Stimulated activated CD4-positive, alpha-beta T cell treated with anti-CD3 and anti-CD28 coated beads, TNF-alpha, amount 100 ng/mL, for 4 hours (primary cell): Measurements from ENCODE around the gene CPNE8.

Experiments used
- DNase-seq, 3 experiments: peaks; one replicate each; pipeline ENCODE4 v3.0.0-alpha.2; 2020; ENCODE audit warnings: low read depth in 3 of 3

Gene CPNE8

DNA sequence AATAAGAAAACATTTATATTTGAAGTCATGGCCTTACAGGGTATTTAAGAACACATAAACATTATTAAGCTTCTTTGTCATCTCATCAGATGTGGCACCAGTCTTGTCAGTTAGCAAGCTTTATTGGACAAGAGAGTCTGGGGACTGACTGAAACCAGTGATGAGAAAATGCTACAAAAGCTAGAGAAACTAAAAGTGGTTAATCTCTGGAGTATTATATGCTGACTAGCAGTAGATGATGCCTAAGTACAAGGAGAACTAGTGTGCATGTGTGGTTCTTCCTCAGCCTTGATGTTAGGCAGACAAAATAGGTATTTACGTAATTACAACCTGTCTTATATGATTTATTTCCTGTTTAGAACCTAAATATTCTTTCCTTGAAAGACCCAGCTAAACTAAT is 176.5 kb downstream of the CPNE8 start:
- no peak for DNase-seq

DNA sequence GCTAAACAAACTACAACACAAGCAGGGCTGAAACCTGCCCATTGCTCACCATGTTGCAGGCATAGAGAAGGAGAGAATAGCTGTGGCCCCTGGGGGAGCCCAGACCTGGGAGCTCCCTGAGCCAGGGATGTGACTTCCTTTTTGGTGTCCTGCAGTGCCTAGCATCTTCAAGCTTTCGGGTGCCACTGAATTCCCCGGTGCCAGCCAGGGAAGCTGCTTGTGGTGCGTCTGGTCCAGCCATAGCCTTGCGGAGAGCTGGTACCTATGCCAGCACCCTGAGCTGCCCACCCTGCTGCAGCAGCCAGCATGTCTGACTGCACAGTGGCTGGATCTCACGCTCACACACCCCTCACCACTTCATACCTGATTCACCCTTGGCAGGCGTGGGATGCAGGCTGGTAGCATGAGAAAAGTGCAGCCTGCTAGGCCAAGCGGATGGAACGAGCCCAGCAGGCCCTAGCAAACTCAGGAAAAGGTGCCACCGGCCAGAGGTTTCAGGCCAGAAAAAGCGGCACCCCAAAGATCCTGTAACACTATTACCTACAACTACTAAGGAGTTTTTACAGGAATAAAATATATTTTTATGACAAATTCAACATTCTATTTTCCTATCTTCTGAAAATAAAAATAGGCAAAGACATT is 183.7 kb downstream of the CPNE8 start:
- no peak for DNase-seq

DNA sequence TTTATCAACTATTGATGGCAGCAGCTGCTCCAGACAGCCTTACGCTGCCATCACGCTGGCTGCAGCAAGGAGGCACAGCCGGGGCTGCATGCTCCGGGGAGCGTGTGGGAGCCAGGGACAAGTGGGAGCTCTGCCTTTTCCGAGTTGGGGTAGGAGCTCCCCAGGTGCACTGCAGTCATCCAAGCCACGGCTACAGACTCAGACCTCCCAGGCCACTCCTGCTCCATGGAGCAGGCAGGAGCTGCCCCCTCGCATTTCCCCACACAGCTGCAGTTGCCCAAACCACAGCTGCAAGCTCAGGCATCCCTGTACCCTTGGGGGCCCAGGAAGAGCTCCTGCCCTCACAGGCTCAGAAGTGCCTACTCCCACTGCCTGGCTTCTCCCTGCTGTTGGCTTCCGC is 184.7 kb downstream of the CPNE8 start:
- no peak for DNase-seq

DNA sequence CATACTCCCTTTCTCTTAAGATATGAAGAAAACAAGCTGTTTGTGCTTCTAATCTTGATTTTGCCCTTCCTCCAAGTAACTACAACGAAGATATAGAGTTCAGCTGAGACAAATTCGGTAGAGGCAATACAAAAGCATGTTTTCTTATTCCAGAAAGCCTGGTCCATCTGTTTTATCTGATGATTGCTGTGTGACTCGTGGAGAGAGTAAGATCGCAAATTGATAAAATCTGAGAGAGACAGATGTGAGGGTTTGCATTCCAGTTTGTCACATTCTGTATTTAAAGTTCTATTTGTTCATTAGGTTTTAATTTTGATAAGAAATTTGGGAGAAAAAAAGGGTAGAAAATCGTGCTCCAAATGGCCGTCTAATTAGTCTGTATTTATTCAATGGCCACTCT is 192.1 kb downstream of the CPNE8 start:
- no peak for DNase-seq

DNA sequence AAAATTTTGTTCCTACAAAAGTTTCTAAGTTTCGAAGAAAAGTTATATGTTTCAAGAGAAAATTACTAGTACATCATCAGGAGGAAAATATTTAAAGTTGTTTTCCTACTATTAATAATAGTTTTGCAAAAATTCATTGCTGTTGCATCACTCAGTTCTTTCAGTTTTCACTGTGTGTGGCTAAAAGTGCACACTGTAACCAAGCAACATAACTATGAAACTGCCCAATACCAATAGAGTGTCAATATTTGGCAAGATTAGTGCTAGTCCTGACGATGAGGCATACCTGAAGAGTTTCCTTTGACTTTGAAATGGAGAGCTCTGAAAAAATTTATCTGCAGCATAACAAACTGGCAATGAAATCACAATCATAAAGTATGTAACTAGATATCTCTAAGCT is 194.3 kb downstream of the CPNE8 start:
- DNase-seq = no peak

DNA sequence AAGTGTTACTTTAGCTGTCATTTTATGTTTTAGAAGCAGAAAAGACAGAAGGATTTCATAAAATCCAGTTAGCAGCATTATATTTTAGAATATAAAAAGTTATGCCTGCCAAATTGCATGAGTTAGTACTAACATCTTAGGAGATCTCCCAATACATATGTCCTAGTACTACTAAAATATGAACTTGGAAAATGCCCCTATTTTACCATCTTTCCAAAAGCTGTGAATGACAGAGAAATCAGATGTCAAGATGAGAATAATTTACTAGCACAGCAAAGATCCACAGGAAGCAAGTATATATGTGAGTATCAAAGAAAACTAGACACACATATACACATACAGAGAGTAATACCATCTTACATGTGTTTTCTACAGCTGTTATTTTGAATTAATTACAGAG is 196.9 kb downstream of the CPNE8 start:
- DNase-seq = no peak

DNA sequence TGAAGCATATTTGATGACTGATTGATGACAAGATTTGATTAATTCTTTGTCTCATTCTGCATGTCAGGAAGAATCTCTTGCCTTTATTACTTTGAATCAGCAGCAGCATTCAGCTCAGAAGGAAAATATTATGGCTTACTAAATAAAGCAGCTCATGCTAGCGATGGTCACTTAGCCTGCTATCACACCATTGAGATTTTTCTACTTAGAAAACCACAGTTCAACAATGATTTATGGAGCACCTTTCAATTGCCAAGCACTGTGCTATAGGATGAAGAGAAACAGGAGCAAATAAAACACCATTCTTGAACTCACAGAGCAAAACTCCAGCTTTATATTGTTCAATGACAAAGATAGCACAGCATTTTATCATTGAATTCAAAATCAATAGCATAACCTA is 197.7 kb downstream of the CPNE8 start:
- DNase-seq = no peak

DNA sequence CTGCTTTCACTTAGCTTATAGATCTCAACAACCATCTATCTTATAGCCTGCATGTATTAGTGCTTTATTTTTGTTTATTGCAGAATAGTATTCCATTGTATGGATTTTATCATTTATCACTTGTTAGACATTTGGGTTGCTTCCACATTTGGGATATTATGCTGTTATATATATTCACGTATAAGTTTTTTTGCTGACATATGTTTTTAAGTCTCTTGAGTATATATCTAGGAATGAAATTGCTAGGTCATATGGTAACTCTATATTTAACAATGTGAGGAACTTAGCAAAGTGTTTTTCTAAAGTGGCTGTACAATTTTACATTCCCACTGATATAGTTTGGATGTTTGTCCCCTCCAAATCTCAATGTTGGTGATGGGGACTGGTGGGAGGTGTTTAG is 208.1 kb downstream of the CPNE8 start:
- DNase-seq = no peak

DNA sequence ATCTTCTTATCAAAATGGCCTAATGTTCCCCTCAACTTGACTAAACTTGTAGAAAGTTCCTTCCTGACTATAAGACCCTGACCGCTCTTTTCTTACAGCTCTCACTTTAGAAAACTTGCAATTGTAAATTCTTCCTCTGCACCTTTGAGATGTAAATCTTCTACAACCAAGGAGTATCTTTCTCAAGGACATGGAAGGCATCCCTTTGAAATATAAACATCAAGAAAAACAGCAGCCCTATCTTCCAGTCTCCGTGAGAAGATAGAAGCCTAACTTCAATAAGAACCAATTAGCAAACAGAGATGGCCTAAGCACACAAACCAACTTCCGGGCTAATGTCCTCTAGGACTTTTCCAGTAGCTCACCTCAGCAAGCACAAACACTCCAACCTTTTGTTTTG is 210.3 kb downstream of the CPNE8 start:
- DNase-seq = no peak

DNA sequence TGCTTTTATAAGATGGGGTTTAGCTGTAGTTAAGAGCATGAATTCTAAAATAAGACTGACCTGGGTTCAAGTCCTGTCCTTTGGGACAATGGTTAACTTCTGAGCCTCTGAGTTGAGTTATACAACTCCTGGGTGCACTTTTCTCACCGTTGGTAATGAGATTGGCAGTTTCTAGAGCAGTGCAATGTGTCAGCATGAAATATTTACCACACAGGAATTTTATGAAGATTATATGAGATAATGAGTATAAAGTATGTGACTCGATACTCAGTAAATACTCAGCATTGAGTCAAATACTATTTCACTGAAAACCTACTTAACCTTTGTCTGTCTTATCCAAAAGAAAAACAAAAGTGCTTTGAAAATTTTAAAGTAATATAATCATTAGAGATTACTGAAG is 214.2 kb downstream of the CPNE8 start:
- no peak for DNase-seq

DNA sequence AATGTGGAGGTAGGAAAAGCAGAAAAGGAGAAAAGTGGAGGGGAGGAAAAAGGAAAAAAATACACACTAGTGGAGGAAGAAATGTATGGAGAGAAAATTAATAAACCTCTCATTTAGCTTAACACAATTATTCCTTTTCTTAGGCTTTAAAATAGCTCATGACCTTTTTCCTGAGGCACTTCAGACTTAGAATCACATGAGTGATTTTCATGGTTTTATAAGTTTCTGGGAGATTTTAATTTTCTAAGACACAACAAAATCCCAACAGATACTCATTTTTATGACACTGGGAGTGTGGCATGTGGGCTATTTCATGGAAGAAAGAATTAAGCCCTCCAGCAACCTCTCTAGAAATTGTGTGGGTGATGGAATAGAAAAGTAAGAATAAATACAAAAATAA is 214.7 kb downstream of the CPNE8 start:
- DNase-seq = no peak

DNA sequence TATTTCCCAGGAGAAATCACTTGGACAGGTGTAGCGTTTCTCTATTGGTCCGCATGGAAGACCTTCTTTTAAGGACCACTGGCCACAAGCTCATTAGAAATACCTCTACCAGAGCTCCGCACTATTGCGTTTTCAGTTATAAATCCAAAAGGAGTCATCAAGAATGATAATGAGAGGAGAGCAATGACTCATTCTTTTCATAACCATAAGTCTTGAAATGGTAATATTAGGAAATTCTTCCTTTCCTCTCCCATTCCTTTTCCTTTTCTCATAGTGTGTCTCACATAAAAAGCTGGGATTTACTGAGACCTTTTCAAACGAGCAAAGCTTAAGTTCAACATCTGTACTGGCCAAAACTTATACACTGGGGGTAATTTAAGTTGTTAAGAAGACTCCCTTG is 215.7 kb downstream of the CPNE8 start:
- no peak for DNase-seq

DNA sequence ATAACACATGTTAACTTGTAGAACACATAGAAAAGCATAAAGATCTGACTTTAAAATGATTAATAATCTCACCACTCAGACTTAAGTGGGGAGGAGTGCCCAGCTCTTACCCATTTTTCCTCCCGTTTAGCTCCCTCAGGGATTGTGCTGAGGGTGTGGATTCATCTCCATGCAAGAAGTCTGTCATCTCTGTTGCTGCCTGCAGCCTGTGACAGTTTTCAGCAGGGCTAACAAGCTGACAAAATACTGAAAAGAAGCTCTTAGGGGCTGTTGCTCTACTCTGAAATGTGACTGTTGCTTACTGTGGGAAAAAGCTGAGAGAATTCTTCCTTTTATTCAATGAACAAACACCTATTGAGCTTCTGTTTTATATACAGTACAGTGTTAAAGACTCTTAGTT is 216.2 kb downstream of the CPNE8 start:
- DNase-seq = no peak

DNA sequence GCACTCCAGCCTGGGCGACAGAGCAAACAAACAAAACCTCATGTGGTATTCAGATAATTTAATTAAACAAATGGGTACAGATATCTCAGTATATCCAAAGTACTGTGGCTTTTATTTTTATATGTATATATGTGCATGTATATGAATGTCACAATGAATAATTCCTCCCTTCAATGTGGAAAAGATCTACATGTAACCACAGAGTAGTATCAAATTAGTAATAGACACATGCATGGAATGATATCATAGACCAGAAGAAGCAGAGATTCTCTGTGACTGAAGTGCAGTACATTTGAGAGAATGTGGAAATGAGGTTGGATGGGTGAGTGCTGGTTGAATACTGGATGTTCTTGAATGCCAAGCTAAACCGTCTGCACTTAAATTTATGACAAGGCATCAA is 222.9 kb downstream of the CPNE8 start:
- no peak for DNase-seq

DNA sequence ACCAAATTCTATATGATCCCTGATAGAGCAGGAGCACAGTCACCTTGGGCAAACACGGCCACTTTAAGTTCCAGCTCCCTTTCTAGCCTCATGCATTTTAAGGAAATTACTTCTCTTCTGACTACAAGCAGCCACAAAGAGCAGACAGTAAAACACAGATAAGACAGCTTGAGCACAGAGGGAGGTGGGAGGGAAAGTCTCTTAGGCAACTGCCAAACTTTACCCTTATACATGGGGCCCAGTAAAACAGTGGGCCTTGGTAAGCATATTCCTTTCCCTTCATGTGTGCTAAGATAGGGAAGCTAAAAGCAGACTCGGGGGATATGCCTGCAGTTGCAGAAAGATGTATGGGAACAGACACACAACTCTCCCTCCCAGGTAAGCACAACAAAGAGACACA is 235.9 kb downstream of the CPNE8 start:
- no peak for DNase-seq

DNA sequence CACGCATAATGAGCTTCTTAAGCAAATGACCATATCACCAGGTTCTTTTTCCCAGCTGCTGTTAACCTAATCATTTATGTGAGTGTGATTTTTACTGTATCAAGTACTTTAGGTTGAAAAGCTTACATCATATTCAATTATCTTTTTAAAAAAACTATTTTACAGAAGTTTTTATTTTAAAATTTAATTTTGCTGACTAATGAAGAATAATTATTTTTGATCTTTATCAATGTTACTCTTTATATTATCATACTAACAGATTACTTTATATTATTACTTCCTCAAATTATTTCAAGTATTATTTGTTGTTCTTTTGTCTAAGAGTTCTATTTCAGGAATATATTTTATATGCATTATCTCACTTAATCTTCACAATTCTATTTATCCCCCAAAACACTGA is 236.3 kb downstream of the CPNE8 start:
- no peak for DNase-seq

DNA sequence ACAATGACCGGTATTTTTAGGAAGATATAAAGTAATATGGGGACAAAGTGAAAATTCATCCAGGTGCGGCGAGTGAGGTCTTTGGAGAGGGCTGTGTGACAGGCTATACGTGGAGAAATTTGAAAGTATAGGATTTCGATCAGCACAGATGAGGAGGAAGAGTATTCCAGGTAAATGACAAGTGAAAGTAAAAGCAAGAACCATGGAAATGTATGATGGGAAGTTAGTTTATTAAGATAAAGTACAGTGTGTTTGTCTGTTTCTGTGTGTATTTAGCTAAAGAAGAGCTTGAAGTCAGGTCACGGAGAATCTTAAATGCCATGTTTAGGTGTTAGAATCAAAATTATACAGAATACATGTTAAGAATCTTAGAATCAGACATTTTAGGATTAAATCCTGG is 239.0 kb downstream of the CPNE8 start:
- DNase-seq = no peak

DNA sequence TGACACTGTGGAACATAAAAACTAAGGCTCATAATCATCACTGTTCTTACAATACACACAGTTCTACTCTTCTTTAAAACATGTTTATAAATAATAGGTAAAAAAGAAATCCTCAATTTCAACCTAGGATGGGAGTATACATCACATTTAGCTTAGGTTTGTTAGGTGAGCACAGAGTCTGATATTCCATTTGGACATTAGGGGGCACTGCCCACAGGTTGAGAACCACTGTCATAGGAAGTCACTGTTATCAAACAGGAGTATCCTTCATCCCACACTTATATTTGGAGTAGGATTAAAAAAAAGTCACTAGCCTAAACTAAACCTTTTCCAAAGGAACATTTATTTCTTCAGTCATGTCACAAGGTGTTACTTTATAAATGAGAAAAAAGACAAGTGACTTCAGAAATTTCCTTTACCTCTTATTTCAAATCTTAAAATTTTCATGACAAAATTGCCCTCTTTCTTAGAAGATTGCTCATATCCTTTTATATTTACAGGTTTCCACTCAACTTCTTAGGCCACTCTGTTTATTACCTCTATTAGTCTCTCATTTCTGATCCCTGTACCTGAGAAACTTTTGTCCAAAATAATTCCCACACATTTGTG is 240.6 kb downstream of the CPNE8 start:
- DNase-seq = no peak

DNA sequence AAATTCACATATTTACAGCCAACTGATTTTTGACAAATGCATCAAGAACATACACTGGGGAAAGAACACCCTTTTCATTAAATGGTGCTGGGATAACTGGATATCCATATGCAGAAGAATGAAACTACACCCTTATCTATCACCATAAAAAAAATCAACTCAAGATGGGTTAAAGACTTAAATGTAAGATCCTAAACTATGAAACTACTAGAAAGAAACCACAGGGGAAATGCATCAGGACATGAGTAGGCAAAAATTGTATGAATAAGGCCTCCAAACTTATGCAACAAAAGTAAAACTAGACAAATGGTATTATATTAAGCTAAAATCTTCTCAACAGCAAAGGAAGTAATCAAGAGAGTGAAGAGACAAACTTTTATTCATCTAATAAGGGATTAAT is 242.6 kb downstream of the CPNE8 start:
- no peak for DNase-seq

DNA sequence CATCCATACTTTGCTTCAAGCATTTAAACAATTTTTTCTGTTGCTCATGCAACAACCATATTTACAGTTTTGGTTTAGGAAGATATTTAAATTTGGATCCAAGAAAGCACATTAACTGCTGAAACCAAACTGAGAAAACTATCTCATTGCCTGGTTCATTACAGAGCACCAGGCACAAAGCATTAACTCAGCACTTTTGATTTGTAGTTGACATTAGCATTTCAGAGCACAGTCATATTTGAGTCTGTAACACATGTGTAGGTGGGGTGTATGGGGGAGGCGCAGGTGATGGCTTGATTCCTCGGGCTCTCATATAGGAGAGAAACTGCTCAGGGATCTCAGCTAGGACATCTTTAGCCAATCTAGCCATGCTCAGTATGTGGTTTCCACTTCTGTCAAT is 251.7 kb downstream of the CPNE8 start:
- DNase-seq = no peak

DNA sequence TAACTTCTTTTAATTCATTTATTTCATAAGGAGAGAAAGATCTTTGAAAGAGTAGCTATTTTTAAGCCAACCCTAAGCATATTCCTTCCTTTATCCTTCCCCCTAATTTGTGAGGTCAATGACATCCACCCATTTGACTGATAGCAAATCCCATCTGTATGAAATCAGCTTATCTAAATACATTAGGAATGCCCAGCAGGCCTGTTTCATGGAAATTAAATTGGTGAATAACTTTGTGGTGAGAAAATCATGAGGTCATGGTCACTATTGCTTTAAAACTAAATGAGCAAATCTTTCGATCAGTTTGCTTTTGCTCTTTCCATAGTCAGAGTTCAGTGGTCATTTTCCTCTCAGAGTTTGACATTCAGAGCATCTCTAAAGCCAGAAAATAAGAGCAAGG is 256.6 kb downstream of the CPNE8 start:
- no peak for DNase-seq

DNA sequence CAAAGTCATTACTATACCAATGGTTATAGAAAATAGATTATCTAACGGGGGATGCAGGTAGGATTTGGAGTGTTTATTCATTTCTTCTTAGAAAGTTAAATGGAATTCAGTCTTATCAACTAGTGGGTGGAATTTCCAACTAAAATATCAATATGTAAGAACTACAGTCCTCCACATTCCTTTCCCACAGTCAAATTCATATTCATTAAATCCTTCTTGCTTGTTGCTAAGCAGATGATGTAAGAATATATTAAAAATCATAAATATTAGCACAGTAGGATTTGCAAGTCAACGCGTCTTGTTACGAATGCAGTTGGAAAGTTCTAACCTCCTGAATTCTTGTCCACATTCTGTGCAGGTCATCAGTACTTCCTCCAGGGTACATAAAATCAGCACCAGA is 259.2 kb downstream of the CPNE8 start:
- DNase-seq = no peak

DNA sequence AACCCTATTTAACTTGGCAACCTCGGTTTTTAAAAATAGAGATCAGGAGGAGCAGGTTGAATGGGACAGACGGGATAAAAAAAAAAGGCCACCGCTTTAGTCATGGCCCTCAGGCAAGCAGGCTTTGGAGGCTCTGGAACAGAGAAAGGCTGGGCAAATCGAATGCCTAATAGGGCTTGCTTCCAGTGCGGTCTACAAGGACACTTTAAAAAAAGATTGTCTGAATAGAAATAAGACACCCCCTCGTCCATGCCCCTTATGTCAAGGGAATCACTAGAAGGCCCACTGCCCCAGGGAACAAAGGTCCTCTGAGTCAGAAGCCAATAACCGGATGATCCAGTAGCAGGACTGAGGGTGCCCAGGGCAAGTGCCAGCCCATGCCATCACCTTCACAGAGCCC is 265.8 kb downstream of the CPNE8 start:
- DNase-seq = no peak

DNA sequence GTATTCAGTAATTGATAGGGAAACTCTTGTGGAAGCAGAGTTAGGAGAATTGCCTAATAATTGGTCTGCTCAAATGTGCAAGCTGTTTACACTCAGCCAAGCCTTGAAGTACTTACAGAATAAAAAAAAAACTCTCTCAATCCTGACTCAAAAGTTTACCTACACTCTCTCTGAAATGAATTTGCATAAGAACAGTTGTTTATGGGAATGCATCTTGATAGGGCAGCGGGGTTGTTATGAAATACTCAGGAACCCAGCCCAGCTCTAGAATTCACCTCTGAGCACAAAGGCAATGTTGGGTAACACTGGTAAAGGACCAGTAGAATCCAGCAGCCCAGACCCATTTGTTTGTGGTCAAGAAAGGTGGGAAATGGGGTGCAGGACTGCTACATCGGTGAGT is 267.0 kb downstream of the CPNE8 start:
- no peak for DNase-seq
